Measurements from ENCODE around the gene KRTAP10-2. TPM values are rescaled to one million over a fixed set of nuclear protein-coding genes. Genes with fewer than 3 reads are reported as not detected.

The KRTAP10-2 gene
- total and polyA plus RNA-seq, 9 of the 15 experiments (the other 6 are each of a cell fraction or from before 2014, with no cell fraction given), result not detected

- Histone ChIP-seq H3K9me1 (ENCODE audit: control insufficient read depth, insufficient read depth, low read length) (no peaks in the 10 kb centered on the region), H3K4me1 (replicated peaks in 1 of 2; ENCODE audit: control insufficient read depth in 2 of 2, insufficient read depth in 2 of 2, low read length in 2 of 2) (peaks cover 0 to 26% of the 10 kb centered on the region in 2 experiments; a peak in 3 of 5 replicates), H2AFZ (ENCODE audit: low read depth, low read length) (no peak overlapping the region), H3K36me3 (ENCODE audit: control insufficient read depth, insufficient read depth, low read length) (no peaks in the 10 kb centered on the region), H3K79me2 (ENCODE audit: control insufficient read depth, insufficient read depth, low read length) (no peaks in the 10 kb centered on the region), H3K4me3 (no peak overlapping the region), H3K9me3 (replicated peaks; ENCODE audit: control insufficient read depth, insufficient read depth, low read depth, low read length) (no peaks in the 10 kb centered on the region), H4K20me1 (replicated peaks; ENCODE audit: control insufficient read depth, insufficient read depth, low read length) (peaks cover 2% of the 10 kb centered on the region; the same call in 1 of the 2 replicates), H3K27me3 (ENCODE audit: control insufficient read depth in 2 of 2, insufficient read depth in 2 of 2, low read length in 2 of 2) (peaks cover 0 to 25% of the 10 kb centered on the region in 2 experiments; a peak in 2 of 5 replicates), H3K9ac (ENCODE audit: insufficient read depth in 1 of 2, low read depth in 2 of 2, low read length in 2 of 2) (peak overlapping the region in 1 of 2 experiments; percentile 30; a peak in 1 of 4 replicates), H3K4me2 (ENCODE audit: insufficient read depth, low read length) (peak overlapping the region; percentile 71; the same call in 1 of the 2 replicates), H3K27ac (ENCODE audit: extremely low read depth, low read depth, low read length) (no peak overlapping the region)
- 5% methylated on average over 13 of the region's 13 CpGs for WGBS (ENCODE audit: insufficient coverage, low coverage, missing lambda C conversion rate)
- no peak for ATAC-seq
- FAIRE-seq, result no peak
- DNase-seq (ENCODE audit: extremely low read depth in 1 of 4, low spot score in 3 of 4), result no peak
- TF ChIP-seq ZNF174 (CRISPR knock-in tag; IDR thresholded peaks at IDR 0.05) (no peak), ZNF277 (CRISPR knock-in tag; IDR thresholded peaks at IDR 0.05; ENCODE audit: borderline replicate concordance) (no peak), TCF3 (CRISPR knock-in tag; IDR thresholded peaks at IDR 0.05) (no peak), KDM2B (CRISPR knock-in tag; IDR thresholded peaks at IDR 0.05) (no peak), MTA1 (IDR thresholded peaks at IDR 0.05; ENCODE audit: borderline replicate concordance) (no peak), U2AF2 (optimal IDR thresholded peaks at IDR 0.05; ENCODE audit: low read depth, low read length) (no peak)
- TF ChIP-seq, protein P1, sequence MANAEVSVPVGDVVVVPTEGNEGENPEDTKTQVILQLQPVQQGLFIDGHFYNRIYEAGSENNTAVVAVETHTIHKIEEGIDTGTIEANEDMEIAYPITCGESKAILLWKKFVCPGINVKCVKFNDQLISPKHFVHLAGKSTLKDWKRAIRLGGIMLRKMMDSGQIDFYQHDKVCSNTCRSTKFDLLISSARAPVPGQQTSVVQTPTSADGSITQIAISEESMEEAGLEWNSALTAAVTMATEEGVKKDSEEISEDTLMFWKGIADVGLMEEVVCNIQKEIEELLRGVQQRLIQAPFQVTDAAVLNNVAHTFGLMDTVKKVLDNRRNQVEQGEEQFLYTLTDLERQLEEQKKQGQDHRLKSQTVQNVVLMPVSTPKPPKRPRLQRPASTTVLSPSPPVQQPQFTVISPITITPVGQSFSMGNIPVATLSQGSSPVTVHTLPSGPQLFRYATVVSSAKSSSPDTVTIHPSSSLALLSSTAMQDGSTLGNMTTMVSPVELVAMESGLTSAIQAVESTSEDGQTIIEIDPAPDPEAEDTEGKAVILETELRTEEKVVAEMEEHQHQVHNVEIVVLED (CRISPR knock-in tag; IDR thresholded peaks at IDR 0.05), result no peak
- ChIA-PET CTCF (ENCODE audit: low intra/inter-chr PET ratio) (no interaction called here), POLR2A (interaction anchor here (0.5 to 1.4 kb wide), 3 partner anchors 11 to 226 kb away, joined by 3 to 4 read pairs (median 3); no protein-coding TSS in a partner anchor)
- BruUV-seq (replicated peaks), result no TSS peak
- in situ Hi-C loops (cut with MboI), result loop anchor here (5.0 kb wide), 2 partner anchors 226 to 276 kb away; no protein-coding TSS in a partner anchor
- intact Hi-C loops (cut with micrococcal nuclease), result loop anchor here (10.0 kb wide), 1 partner anchor 408 kb away; the partner anchor contains the start of gene ITGB2
Observed at GRCh38 chr21:44516342-44516741, 35.0 kb downstream of the KRTAP10-2 start.

Data from K562 (cell line).